GM12878 (cell line): ENCODE data around the gene HSF4. TPM values are rescaled to one million over a fixed set of nuclear protein-coding genes. Genes with fewer than 3 reads are reported as not detected.

Experiments used
- BCL3 ChIP-seq: IDR thresholded peaks from 2 replicates; pipeline ENCODE4 v1.6.1; 2011; ENCODE audit warnings: borderline replicate concordance, low read depth, mild to moderate bottlenecking, moderate library complexity, low read length; ENCODE audit not compliant: insufficient read depth, poor library complexity, severe bottlenecking
- CBX3 ChIP-seq: fragments of 200-600 bp; sonication (generic); IDR thresholded peaks from 2 replicates; pipeline ENCODE4 v1.6.1; 2016; ENCODE audit warnings: low read depth, borderline replicate concordance
- CHD1 ChIP-seq: IDR thresholded peaks from 2 replicates; pipeline ENCODE4 v1.6.1; 2012; ENCODE audit warnings: low read depth, low read length, improper control_type of control experiment
- CHD4 ChIP-seq: fragments of 200-600 bp; sonication (generic); IDR thresholded peaks from 2 replicates; pipeline ENCODE4 v1.6.1; 2016; ENCODE audit warnings: mild to moderate bottlenecking
- EP300 ChIP-seq, 2 experiments: fragments of 150-350 bp in 1 of 2; IDR thresholded peaks; 2 replicates each; pipeline ENCODE4 v1.6.1; 2011 to 2012; ENCODE audit warnings: low read depth in 2 of 2, low read length in 2 of 2, borderline replicate concordance in 1 of 2, improper control_type of control experiment in 1 of 2, inconsistent platforms in 1 of 2; ENCODE audit not compliant: control insufficient read depth in 1 of 2
- FOS ChIP-seq: IDR thresholded peaks from 3 replicates; pipeline ENCODE4 v1.6.1; 2011; ENCODE audit warnings: borderline replicate concordance; ENCODE audit not compliant: insufficient read length; ENCODE audit errors: extremely low read depth
- FOXK2 ChIP-seq: fragments of 450-650 bp; IDR thresholded peaks from 2 replicates; pipeline ENCODE4 v1.6.1; 2017; ENCODE audit warnings: mild to moderate bottlenecking, moderate library complexity
- GABPA ChIP-seq: IDR thresholded peaks from 2 replicates; pipeline ENCODE4 v1.6.1; 2014; ENCODE audit warnings: antibody characterized with exemption, low read depth, mild to moderate bottlenecking, inconsistent platforms
- HSF1 ChIP-seq: fragments of 150-350 bp; IDR thresholded peaks from 2 replicates; pipeline ENCODE4 v1.6.1; 2014; ENCODE audit warnings: mild to moderate bottlenecking, low read depth, low read length
- MEF2A ChIP-seq: IDR thresholded peaks from 2 replicates; pipeline ENCODE4 v1.6.1; 2011; ENCODE audit warnings: low read depth, mild to moderate bottlenecking, low read length, moderate library complexity; ENCODE audit not compliant: insufficient read depth
- NFXL1 ChIP-seq: fragments of 450-650 bp; IDR thresholded peaks from 2 replicates; pipeline ENCODE4 v1.6.1; 2017; ENCODE audit warnings: antibody characterized with exemption, mild to moderate bottlenecking, borderline replicate concordance
- NFYB ChIP-seq: IDR thresholded peaks from 2 replicates; pipeline ENCODE4 v1.6.1; 2011; ENCODE audit warnings: low read depth, mild to moderate bottlenecking, low read length, improper control_type of control experiment, moderate library complexity; ENCODE audit not compliant: insufficient read depth
- NRF1 ChIP-seq: conservative IDR thresholded peaks from 2 replicates; pipeline ENCODE4 v1.6.1; 2011; ENCODE audit warnings: mild to moderate bottlenecking, low read depth, low read length, improper control_type of control experiment
- POU2F2 ChIP-seq: IDR thresholded peaks from 3 replicates; pipeline ENCODE4 v1.6.1; 2011; ENCODE audit warnings: low read depth, mild to moderate bottlenecking, low read length, borderline replicate concordance
- SIX5 ChIP-seq: IDR thresholded peaks from 2 replicates; pipeline ENCODE4 v1.6.1; 2011; ENCODE audit warnings: mild to moderate bottlenecking, low read depth, low read length, moderate library complexity; ENCODE audit not compliant: severe bottlenecking
- TCF7 ChIP-seq: IDR thresholded peaks from 2 replicates; pipeline ENCODE4 v1.6.1; 2014; ENCODE audit warnings: antibody characterized with exemption, borderline replicate concordance
- YY1 ChIP-seq: IDR thresholded peaks from 2 replicates; pipeline ENCODE4 v1.6.1; 2011; ENCODE audit warnings: low read depth, mild to moderate bottlenecking, low read length
- ZBTB4 ChIP-seq: fragments of 450-650 bp; formaldehyde crosslinking; IDR thresholded peaks from 2 replicates; pipeline ENCODE4 v1.4.0; 2022; ENCODE audit warnings: mild to moderate bottlenecking, moderate library complexity
- ZBTB40 ChIP-seq: fragments of 450-650 bp; IDR thresholded peaks from 2 replicates; pipeline ENCODE4 v1.6.1; 2016; ENCODE audit warnings: mild to moderate bottlenecking, moderate library complexity, borderline replicate concordance
- ZNF207 ChIP-seq: fragments of 450-650 bp; IDR thresholded peaks from 2 replicates; pipeline ENCODE4 v1.6.1; 2014; ENCODE audit warnings: antibody characterized with exemption, mild to moderate bottlenecking, borderline replicate concordance
- polyA plus RNA-seq, 11 experiments: library from polyadenylated mRNA; depleted of rRNA in 4 of 11; unstranded in 6 of 11; stranded (reverse) in 5 of 11; fragments of >200 nt; fragmentation: Nextera tagmentation in 4 of 11; fragmentation: Illumina TruSeq in 1 of 11; extraction: Ambion mirVana in 4 of 11; extraction: Trizol in 1 of 11; gene quantifications; 1 replicate in 1 of 11; 2 replicates in 10 of 11; pipeline versions ENCODE4 v1.2.1 to v1.2.3, GENCODE V29; 2011 to 2016; ENCODE audit warnings: inconsistent platforms in 2 of 11, missing spikeins in 2 of 11, low read depth in 1 of 11
- total RNA-seq, 4 experiments: library from RNA; depleted of rRNA in 3 of 4; stranded (reverse); fragments of >200 nt in 3 of 4; fragmentation: Illumina TruSeq in 1 of 4; extraction: Trizol in 1 of 4; gene quantifications; 2 replicates each; pipeline versions ENCODE4 v1.2.1 to v1.2.3, GENCODE V29; 2013 to 2021

The HSF4 gene
- total and polyA plus RNA-seq, 10 of the 15 experiments (the other 5 are each of a cell fraction or from before 2014, with no cell fraction given), result 0.31 to 9.9 (median 2.6) TPM; not detected in 1

DNA sequence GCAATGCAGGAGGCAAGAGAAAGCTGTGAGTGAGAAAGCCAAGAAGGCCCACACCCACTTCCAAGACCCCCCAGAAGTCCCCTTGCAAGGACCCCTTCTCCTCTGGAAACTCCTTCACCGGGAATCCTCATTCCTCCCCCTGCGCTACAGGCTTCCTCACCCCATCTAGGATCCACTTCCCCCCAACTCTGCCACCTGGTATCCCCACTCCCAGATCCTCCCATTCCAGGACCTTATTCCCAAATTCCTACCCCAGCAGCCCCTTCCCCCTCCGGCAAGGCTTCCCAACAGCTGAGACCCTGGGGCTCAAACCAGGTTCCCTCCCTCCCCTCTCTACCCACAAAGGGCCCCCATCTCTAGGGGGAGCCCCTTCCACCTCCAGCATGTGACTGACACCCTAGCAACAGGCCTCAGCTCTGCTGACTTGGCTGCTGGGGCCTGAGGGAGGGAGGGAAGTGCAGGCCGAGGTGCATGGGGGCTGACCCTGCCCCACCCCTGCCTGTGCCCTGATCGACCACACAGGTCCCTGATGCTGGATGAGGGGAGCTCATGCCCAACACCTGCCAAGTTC, 2.1 kb downstream of the HSF4 start (continued):
- TF ChIP-seq EP300 (IDR thresholded peaks at IDR 0.05; ENCODE audit: borderline replicate concordance in 1 of 2, control insufficient read depth in 1 of 2, low read depth in 2 of 2, low read length in 2 of 2), result no peak
- no peak for TF ChIP-seq CBX3
- no peak for TF ChIP-seq CHD4
- no peak for TF ChIP-seq NFXL1
- no peak for TF ChIP-seq BCL3
- TF ChIP-seq TCF7, result no peak
- no peak for TF ChIP-seq ZBTB4 (CRISPR knock-in tag)
- TF ChIP-seq HSF1, result no peak
- TF ChIP-seq POU2F2, result no peak
- no peak for TF ChIP-seq ZBTB40
- TF ChIP-seq SIX5, result no peak
- TF ChIP-seq ZNF207, result no peak
- no peak for TF ChIP-seq CHD1
- no peak for TF ChIP-seq FOS
- no peak for TF ChIP-seq GABPA
- no peak for TF ChIP-seq YY1
- no peak for TF ChIP-seq FOXK2
- no peak for TF ChIP-seq MEF2A
- TF ChIP-seq NRF1, result no peak
- TF ChIP-seq NFYB, result no peak
